Calu3 (cell line): ENCODE results near the gene RPS6KA5. TPM values are rescaled to one million over a fixed set of nuclear protein-coding genes. Genes with fewer than 3 reads are reported as not detected.
"Not testable (repeated sequence)": the region's sequence is repeated elsewhere in the genome, so short reads cannot be mapped to it uniquely, and the experiment has no call there.

Experiments used
- BruUV-seq: library from RNA; stranded (reverse); fragments of 400-500 nt; replicated peaks from 2 replicates; lab custom pipeline; 2021; lab: Mats Ljungman, UMichigan
- CTCF ChIA-PET: fragments of 300-600 bp; sonication (Branson Sonifier 250); formaldehyde crosslinking; loops from one replicate; lab custom pipeline; 2022; ENCODE audit warnings: antibody characterized with exemption; lab: Charles Lee
- DNase-seq: peaks from one replicate; pipeline ENCODE4 v3.0.0; 2022
- H3K27ac Mint-ChIP-seq: one replicate; pipeline ENCODE4 v1.8.0; 2022; ENCODE audit warnings: mixed read lengths; ENCODE audit not compliant: unreplicated experiment
- H3K27me3 Mint-ChIP-seq: one replicate; pipeline ENCODE4 v1.8.0; 2022; ENCODE audit warnings: mixed read lengths; ENCODE audit not compliant: unreplicated experiment
- H3K36me3 Mint-ChIP-seq: one replicate; pipeline ENCODE4 v1.8.0; 2022; ENCODE audit warnings: mild to moderate bottlenecking, moderate library complexity, mixed read lengths; ENCODE audit not compliant: insufficient read depth, unreplicated experiment
- H3K4me1 Mint-ChIP-seq: one replicate; pipeline ENCODE4 v1.8.0; 2022; ENCODE audit warnings: mild to moderate bottlenecking, low read depth, mixed read lengths; ENCODE audit not compliant: unreplicated experiment
- H3K4me3 Mint-ChIP-seq: one replicate; pipeline ENCODE4 v1.8.0; 2022; ENCODE audit warnings: mild to moderate bottlenecking, low read depth, moderate library complexity, mixed read lengths; ENCODE audit not compliant: unreplicated experiment
- H3K9me3 Mint-ChIP-seq: one replicate; pipeline ENCODE4 v1.8.0; 2022; ENCODE audit warnings: low read depth, mixed read lengths; ENCODE audit not compliant: unreplicated experiment
- intact Hi-C: fragments of 100-400 bp; cut with micrococcal nuclease; formaldehyde crosslinking; loops from one replicate; pipeline ENCODE4 v1.10.0; 2022; ENCODE audit not compliant: unreplicated experiment
- total RNA-seq: library from RNA; stranded (reverse); gene quantifications from 2 replicates; pipeline ENCODE4 v1.2.3, GENCODE V29; 2022
- TF ChIP-seq, protein P1 (sequence below): fragments of 200-600 bp; IDR thresholded peaks from one replicate; pipeline ENCODE4 v1.8.0; 2022; ENCODE audit warnings: antibody characterized with exemption; ENCODE audit not compliant: unreplicated experiment

RPS6KA5 gene
- total RNA-seq, 1 experiment from 2014 or later = 10.3 TPM

DNA sequence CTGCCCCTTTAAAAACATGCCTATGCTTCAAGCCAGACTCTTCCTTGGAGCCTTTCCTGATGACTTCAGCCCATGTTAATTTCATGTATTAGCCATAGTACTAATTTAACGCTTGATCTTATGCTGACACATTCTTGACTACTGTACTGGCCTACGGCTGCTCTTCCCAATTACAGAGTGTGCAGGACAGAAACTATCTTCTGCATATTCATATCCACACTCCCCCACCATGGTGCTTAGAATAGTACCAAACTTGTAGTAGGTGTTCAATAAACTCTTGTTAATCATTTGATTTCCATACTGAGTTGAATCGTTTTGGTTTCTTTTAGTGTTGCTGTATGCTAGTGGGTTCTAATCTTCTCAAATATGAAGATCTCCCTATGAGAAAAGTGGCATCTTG is 31.6 kb upstream of the RPS6KA5 start:
- CTCF ChIA-PET = no interaction called here
- no peak for DNase-seq
- H3K36me3 Mint-ChIP-seq = peaks cover 8% of the 10 kb centered on the region
- no peaks in the 10 kb centered on the region for H3K9me3 Mint-ChIP-seq
- no peak overlapping the region for H3K27ac Mint-ChIP-seq
- peaks cover 11% of the 10 kb centered on the region for H3K27me3 Mint-ChIP-seq
- intact Hi-C loops = no loop called here
- peaks cover 12% of the 10 kb centered on the region for H3K4me1 Mint-ChIP-seq
- no TSS peak for BruUV-seq
- TF ChIP-seq, protein P1, sequence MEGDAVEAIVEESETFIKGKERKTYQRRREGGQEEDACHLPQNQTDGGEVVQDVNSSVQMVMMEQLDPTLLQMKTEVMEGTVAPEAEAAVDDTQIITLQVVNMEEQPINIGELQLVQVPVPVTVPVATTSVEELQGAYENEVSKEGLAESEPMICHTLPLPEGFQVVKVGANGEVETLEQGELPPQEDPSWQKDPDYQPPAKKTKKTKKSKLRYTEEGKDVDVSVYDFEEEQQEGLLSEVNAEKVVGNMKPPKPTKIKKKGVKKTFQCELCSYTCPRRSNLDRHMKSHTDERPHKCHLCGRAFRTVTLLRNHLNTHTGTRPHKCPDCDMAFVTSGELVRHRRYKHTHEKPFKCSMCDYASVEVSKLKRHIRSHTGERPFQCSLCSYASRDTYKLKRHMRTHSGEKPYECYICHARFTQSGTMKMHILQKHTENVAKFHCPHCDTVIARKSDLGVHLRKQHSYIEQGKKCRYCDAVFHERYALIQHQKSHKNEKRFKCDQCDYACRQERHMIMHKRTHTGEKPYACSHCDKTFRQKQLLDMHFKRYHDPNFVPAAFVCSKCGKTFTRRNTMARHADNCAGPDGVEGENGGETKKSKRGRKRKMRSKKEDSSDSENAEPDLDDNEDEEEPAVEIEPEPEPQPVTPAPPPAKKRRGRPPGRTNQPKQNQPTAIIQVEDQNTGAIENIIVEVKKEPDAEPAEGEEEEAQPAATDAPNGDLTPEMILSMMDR = no peak
- H3K4me3 Mint-ChIP-seq = no peak overlapping the region

DNA sequence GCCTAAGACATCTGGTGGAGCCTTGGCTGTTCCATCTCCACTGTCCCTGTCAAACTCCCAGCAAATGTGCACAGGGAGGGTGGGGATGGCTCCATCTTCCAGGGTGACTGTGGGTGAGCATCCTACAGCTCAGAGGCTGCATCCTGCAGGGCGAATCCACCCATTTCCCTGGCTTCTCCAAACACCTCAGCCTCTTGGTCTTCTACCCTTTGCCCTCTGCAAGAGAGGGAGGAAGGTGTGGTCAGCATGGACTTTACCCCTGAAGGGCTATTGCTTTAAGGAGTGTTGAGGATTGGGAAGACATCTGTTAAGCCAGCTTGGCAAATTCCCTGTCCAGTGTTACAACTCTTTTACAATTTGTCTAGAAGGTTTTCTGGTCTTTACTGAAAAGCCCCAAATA is 30.3 kb upstream of the RPS6KA5 start:
- Mint-ChIP-seq H3K27me3 (peaks cover 11% of the 10 kb centered on the region), H3K27ac (no peak overlapping the region), H3K4me1 (peaks cover 15% of the 10 kb centered on the region), H3K9me3 (no peaks in the 10 kb centered on the region), H3K36me3 (peaks cover 9% of the 10 kb centered on the region), H3K4me3 (no peak overlapping the region)
- TF ChIP-seq, protein P1 = no peak
- CTCF ChIA-PET = no interaction called here
- no TSS peak for BruUV-seq
- DNase-seq = no peak
- intact Hi-C loops = no loop called here

DNA sequence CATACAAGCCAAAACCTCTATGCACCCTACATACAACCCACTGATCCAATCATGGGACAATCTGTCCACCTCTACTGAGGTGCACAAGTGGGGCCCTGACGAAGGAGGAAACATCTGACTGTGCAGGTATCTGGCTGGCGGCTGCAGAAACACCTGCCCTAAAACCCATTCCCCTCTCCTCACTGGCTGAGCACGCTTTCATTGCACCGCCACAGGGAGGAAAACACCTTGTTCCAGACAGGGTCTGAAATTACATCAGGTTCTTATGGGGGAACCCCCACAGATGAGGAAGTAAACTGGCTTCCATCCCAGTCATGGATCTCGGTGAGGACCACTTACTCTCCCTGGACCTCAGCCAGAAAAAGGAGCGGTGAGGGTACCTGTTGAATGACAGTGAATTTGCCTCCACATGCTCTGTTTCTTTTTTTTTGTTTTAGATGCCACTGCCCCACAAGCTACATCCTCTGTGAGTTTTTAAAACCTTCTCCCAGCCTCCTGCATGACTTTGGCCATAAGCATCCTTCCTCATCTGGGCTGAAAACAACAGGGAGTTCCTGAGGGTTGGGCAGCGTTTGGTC is 29.6 kb upstream of the RPS6KA5 start:
- Mint-ChIP-seq H3K27ac (no peak overlapping the region), H3K27me3 (peaks cover 11% of the 10 kb centered on the region), H3K36me3 (peaks cover 9% of the 10 kb centered on the region), H3K9me3 (no peaks in the 10 kb centered on the region), H3K4me3 (no peak overlapping the region), H3K4me1 (peaks cover 15% of the 10 kb centered on the region)
- CTCF ChIA-PET = no interaction called here
- intact Hi-C loops = no loop called here
- DNase-seq = no peak
- BruUV-seq = no TSS peak
- TF ChIP-seq, protein P1 = no peak

DNA sequence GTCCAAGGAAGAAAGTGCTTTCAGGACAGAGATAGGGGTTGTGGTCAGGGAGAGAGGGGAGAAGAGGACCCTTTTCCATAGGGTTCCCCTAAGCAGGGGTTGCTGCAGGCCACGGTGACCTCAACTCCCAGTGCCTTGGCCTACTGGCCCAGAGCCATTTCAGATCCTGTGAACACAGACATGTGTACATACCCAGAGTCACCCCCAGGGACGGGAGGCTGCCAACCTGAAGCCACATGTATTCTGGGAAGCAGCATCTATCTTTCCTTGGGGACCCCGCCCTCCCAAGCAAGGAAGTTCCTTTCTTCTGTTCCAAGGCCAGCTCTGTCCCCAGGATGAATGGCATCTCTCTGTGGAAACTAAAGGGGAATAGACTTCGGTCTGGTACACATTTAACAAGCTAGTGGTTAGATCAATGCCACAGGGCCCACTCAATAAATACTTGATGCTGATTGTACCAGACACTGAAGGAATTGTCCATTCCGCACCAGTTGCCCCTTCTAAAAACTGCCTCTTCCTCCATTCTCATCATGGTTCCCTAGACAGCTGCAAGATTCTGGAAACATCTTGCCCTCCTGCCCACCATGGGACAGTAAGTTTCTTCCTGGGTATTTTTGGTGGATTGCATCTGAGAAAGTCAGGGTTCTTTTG is 28.3 kb upstream of the RPS6KA5 start:
- Mint-ChIP-seq H3K4me1 (peaks cover 15% of the 10 kb centered on the region), H3K9me3 (no peaks in the 10 kb centered on the region), H3K27me3 (peaks cover 11% of the 10 kb centered on the region), H3K4me3 (no peak overlapping the region), H3K36me3 (peaks cover 9% of the 10 kb centered on the region), H3K27ac (no peak overlapping the region)
- TF ChIP-seq, protein P1 = no peak
- DNase-seq = no peak
- intact Hi-C loops = no loop called here
- CTCF ChIA-PET = no interaction called here
- BruUV-seq = no TSS peak

DNA sequence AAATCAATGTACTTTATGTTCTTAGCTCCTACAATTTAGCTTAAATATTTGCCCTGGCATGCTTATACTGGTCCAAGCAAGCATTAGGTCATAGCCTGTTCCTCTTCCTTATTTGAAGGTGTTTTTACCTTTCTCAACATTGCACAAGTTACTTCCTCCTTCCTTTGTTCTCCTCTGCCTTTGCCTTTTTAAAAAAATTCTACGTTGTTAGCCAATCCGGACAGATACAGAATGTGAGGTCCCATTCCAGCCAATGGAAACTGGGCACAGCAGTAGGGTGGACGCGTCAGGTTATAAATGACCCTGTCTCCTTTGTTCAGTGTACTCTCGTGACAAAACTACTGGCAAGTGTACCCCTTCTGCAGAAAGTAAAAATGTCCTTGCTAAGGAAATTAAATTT is 27.0 kb upstream of the RPS6KA5 start:
- H3K36me3 Mint-ChIP-seq, H3K9me3 Mint-ChIP-seq, BruUV-seq, intact Hi-C loops: not testable (repeated sequence)
- H3K4me1 Mint-ChIP-seq = peaks cover 15% of the 10 kb centered on the region
- peak; percentile 36 for DNase-seq
- H3K27me3 Mint-ChIP-seq = peaks cover 11% of the 10 kb centered on the region
- peak overlapping the region; percentile 60 for H3K27ac Mint-ChIP-seq
- CTCF ChIA-PET = interaction anchor here (0.9 kb wide), 1 partner anchor 27 kb away, joined by 3 read pairs; the partner anchor contains the start of gene RPS6KA5
- H3K4me3 Mint-ChIP-seq = peak overlapping the region; percentile 12
